HepG2 (cell line): Measurements from ENCODE around the gene SDK2. TPM values are rescaled to one million over a fixed set of nuclear protein-coding genes. Genes with fewer than 3 reads are reported as not detected.

ENCODE experiments used
- ATAC-seq: fragments of 200-7000 bp; cut with Tn5 transposase; 3 replicates; pipeline ENCODE4 v1.9.1; 2020; ENCODE audit warnings: mild to moderate bottlenecking, moderate library complexity
- BruUV-seq: library from RNA; stranded (reverse); fragments of 400-500 nt; replicated peaks from 2 replicates; lab custom pipeline; 2021; lab: Mats Ljungman, UMichigan
- CTCF ChIA-PET: fragments of 300-600 bp; formaldehyde crosslinking; extraction: SDS; loops from one replicate; lab custom pipeline; 2021; ENCODE audit warnings: low total read pairs, inconsistent platforms, low intra/inter-chr PET ratio; lab: Yijun Ruan, JAX
- POLR2A ChIA-PET: fragments of 350-600 bp; sonication (Branson Sonifier 250); formaldehyde crosslinking; loops from one replicate; lab custom pipeline; 2020; ENCODE audit warnings: antibody characterized with exemption, inconsistent platforms; lab: Yijun Ruan, JAX
- DNase-seq: peaks from one replicate; pipeline ENCODE4 v3.0.0-alpha.2; 2015; ENCODE audit warnings: low spot score
- FAIRE-seq: peaks from 3 replicates; lab custom pipeline; 2011; peaks lifted over from hg19 to GRCh38; lab: Jason Lieb, UNC
- H2AFZ ChIP-seq: one replicate; pipeline ENCODE4 v1.6.1; 2011; ENCODE audit warnings: low read length, inconsistent platforms
- H3K27ac ChIP-seq: fragments of 300-600 bp; 3 replicates; pipeline ENCODE4 v1.8.0; 2011; ENCODE audit warnings: mixed run types, mild to moderate bottlenecking, mixed read lengths, low read length, inconsistent platforms; ENCODE audit not compliant: insufficient read depth; ENCODE audit errors: extremely low read length
- H3K27me3 ChIP-seq, 2 experiments: fragments of 200-600 bp in 1 of 2; 2 replicates in 1 of 2; 3 replicates in 1 of 2; pipeline versions ENCODE4 v1.6.0 to v1.8.0; 2011; ENCODE audit warnings: low read length in 2 of 2, mild to moderate bottlenecking in 2 of 2, moderate library complexity in 2 of 2, inconsistent platforms in 1 of 2; ENCODE audit not compliant: insufficient read depth in 2 of 2, control insufficient read depth in 1 of 2
- H3K36me3 ChIP-seq, 2 experiments: fragments of 200-600 bp in 1 of 2; replicated peaks in 1 of 2; 2 replicates in 1 of 2; 3 replicates in 1 of 2; pipeline versions ENCODE4 v1.5.1 to v1.8.0; 2011; ENCODE audit warnings: low read length in 2 of 2, inconsistent platforms in 1 of 2; ENCODE audit not compliant: insufficient read depth in 2 of 2, control insufficient read depth in 1 of 2
- H3K4me1 ChIP-seq: 2 replicates; pipeline ENCODE4 v1.5.1; 2012; ENCODE audit warnings: low read length, inconsistent platforms; ENCODE audit not compliant: insufficient read depth
- H3K4me2 ChIP-seq: 2 replicates; pipeline ENCODE4 v1.6.0; 2011; ENCODE audit warnings: low read depth, low read length, inconsistent platforms
- H3K4me3 ChIP-seq, 3 experiments: fragments of 200-600 bp in 1 of 3; sonication (generic), shearing (Covaris generic) in 1 of 3; replicated peaks in 1 of 3; 2 replicates each; pipeline ENCODE4 v1.5.1; 2011 to 2016; ENCODE audit warnings: low read length in 3 of 3, inconsistent platforms in 2 of 3, low read depth in 2 of 3, mild to moderate bottlenecking in 2 of 3, control low read depth in 1 of 3, mixed read lengths in 1 of 3; ENCODE audit not compliant: insufficient read depth in 1 of 3
- H3K79me2 ChIP-seq: one replicate; pipeline ENCODE4 v1.6.1; 2011; ENCODE audit warnings: low read length, inconsistent platforms; ENCODE audit not compliant: insufficient read depth
- H3K9ac ChIP-seq: 2 replicates; pipeline ENCODE4 v1.6.0; 2011; ENCODE audit warnings: mild to moderate bottlenecking, low read depth, low read length, inconsistent platforms; ENCODE audit not compliant: insufficient read depth
- H3K9me3 ChIP-seq: 2 replicates; pipeline ENCODE4 v1.5.1; 2012; ENCODE audit warnings: mild to moderate bottlenecking, low read length
- H4K20me1 ChIP-seq: 2 replicates; pipeline ENCODE4 v1.6.0; 2011; ENCODE audit warnings: inconsistent platforms, mild to moderate bottlenecking, low read length, moderate library complexity; ENCODE audit not compliant: insufficient read depth
- ARHGAP35 ChIP-seq: sonication (generic); formaldehyde crosslinking; IDR thresholded peaks from 2 replicates; pipeline ENCODE4 v1.9.0; 2022; ENCODE audit warnings: mild to moderate bottlenecking, inconsistent platforms, moderate library complexity, missing genetic modification reagents, borderline replicate concordance
- FOXO4 ChIP-seq: sonication (generic); formaldehyde crosslinking; conservative IDR thresholded peaks from 2 replicates; pipeline ENCODE4 v1.8.1; 2023; ENCODE audit warnings: missing genetic modification reagents
- MEF2D ChIP-seq: sonication (generic); formaldehyde crosslinking; IDR thresholded peaks from 2 replicates; pipeline ENCODE4 v1.5.1; 2020; ENCODE audit warnings: mild to moderate bottlenecking, missing genetic modification reagents
- NCOA5 ChIP-seq: sonication (generic); formaldehyde crosslinking; IDR thresholded peaks from 2 replicates; pipeline ENCODE4 v1.4.0; 2020; ENCODE audit warnings: missing genetic modification reagents
- U2AF1 ChIP-seq: fragments of 200-400 bp; formaldehyde crosslinking; optimal IDR thresholded peaks from 2 replicates; pipeline ENCODE3; 2017; ENCODE audit warnings: mild to moderate bottlenecking, low read depth, low read length
- ZBED4 ChIP-seq: sonication (generic); formaldehyde crosslinking; IDR thresholded peaks from 2 replicates; pipeline ENCODE4 v1.4.0; 2020; ENCODE audit warnings: missing genetic modification reagents, borderline replicate concordance
- ZBTB26 ChIP-seq: IDR thresholded peaks from 2 replicates; pipeline ENCODE4 v1.6.1; 2016; ENCODE audit warnings: missing compliant biosample characterization, missing genetic modification reagents, borderline replicate concordance
- ZNF3 ChIP-seq: IDR thresholded peaks from 2 replicates; pipeline ENCODE4 v1.7.0; 2017; ENCODE audit warnings: inconsistent platforms
- ZNF530 ChIP-seq: sonication (generic); formaldehyde crosslinking; IDR thresholded peaks from 2 replicates; pipeline ENCODE4 v1.5.0; 2020; ENCODE audit warnings: low read depth, mild to moderate bottlenecking, missing genetic modification reagents
- ZNF577 ChIP-seq: sonication (generic); formaldehyde crosslinking; IDR thresholded peaks from 2 replicates; pipeline ENCODE4 v1.4.0; 2020; ENCODE audit warnings: mild to moderate bottlenecking, low read depth, missing genetic modification reagents, borderline replicate concordance
- ZNF614 ChIP-seq: IDR thresholded peaks from 2 replicates; pipeline ENCODE4 v1.6.1; 2018; ENCODE audit warnings: missing biosample characterization, missing genetic modification reagents, inconsistent platforms, borderline replicate concordance
- WGBS: methylation state at CpG from one replicate; pipeline ENCODE4 v1.1.6; 2017; ENCODE audit warnings: low lambda C conversion rate; 5-methylcytosine and 5-hydroxymethylcytosine counted together
- in situ Hi-C: cut with HindIII; loops from 2 replicates; pipeline ENCODE4 v1.10.0; 2017; ENCODE audit warnings: low pct_unique_long_range_greater_than_20kb; ENCODE audit not compliant: extremely low pct_ligation_motif_present
- intact Hi-C: fragments of 100-400 bp; cut with micrococcal nuclease; formaldehyde crosslinking; loops from one replicate; pipeline ENCODE4 v1.10.0; 2022; ENCODE audit not compliant: unreplicated experiment
- polyA plus RNA-seq, 8 experiments: library from polyadenylated mRNA; depleted of rRNA in 3 of 8; stranded (reverse) in 7 of 8; unstranded in 1 of 8; fragments of >200 nt; fragmentation: Illumina TruSeq in 4 of 8; extraction: Trizol in 4 of 8; gene quantifications; 2 replicates each; pipeline versions ENCODE4 v1.2.1 to v1.2.3, GENCODE V29; 2011 to 2016; ENCODE audit warnings: low read depth in 4 of 8, missing spikeins in 1 of 8, mixed read lengths in 1 of 8; ENCODE audit not compliant: insufficient read depth in 1 of 8
- total RNA-seq, 5 experiments: library from RNA; depleted of rRNA; stranded (reverse); fragments of >200 nt; fragmentation: Illumina TruSeq; extraction: Trizol; gene quantifications; 2 replicates each; pipeline ENCODE4 v1.2.3, GENCODE V29; 2016; ENCODE audit warnings: low read depth in 1 of 5

Gene SDK2
- total and polyA plus RNA-seq, 2 of the 13 experiments (the other 11 are each of a cell fraction or from before 2014, with no cell fraction given), result not detected

- TF ChIP-seq MEF2D (CRISPR knock-in tag), result no peak
- no peak for TF ChIP-seq U2AF1
- TF ChIP-seq ZNF614 (CRISPR knock-in tag), result no peak
- no peak for TF ChIP-seq ZNF3 (CRISPR knock-in tag)
- TF ChIP-seq, all 625 proteins: peak for 6
These were observed 177.4 kb downstream of the SDK2 start (continued) for GRCh38 chr17:73466704-73467433.

GRCh38 chr17:73465953-73466230 lies 178.4 kb downstream of the SDK2 start:
- 5% methylated on average over 2 of the region's 2 CpGs for WGBS

More at GRCh38 chr17:73465953-73466230, 178.4 kb downstream of the SDK2 start:
- ChIA-PET POLR2A (no interaction called here), CTCF (no interaction called here)
- H3K27me3 ChIP-seq, result peaks cover 0 to 47% of the 10 kb centered on the region in 2 experiments; a peak in 4 of 5 replicates
- no TSS peak for BruUV-seq
- no peaks in the 10 kb centered on the region for H3K79me2 ChIP-seq
- FAIRE-seq (no peak), DNase-seq (no peak), ATAC-seq (no peak)
- intact Hi-C loops, result no loop called here
- in situ Hi-C loops, result no loop called here
- H3K4me1 ChIP-seq, result no peaks in the 10 kb centered on the region
- H4K20me1 ChIP-seq, result no peaks in the 10 kb centered on the region
- H3K36me3 ChIP-seq, result no peaks in the 10 kb centered on the region
- no peak overlapping the region for H3K9ac ChIP-seq
- H3K4me2 ChIP-seq, result no peak overlapping the region
- H3K27ac ChIP-seq, result no peak overlapping the region
- H3K4me3 ChIP-seq, result no peak overlapping the region
- H3K9me3 ChIP-seq, result no peaks in the 10 kb centered on the region
- TF ChIP-seq NCOA5, result no peak
- TF ChIP-seq ZNF577, result no peak
- TF ChIP-seq ARHGAP35 (CRISPR knock-in tag), result no peak
- no peak for TF ChIP-seq FOXO4
- TF ChIP-seq ZBED4 (CRISPR knock-in tag), result no peak
- no peak for TF ChIP-seq ZNF530
- TF ChIP-seq ZBTB26 (CRISPR knock-in tag), result no peak
- no peak overlapping the region for H2AFZ ChIP-seq
